ENCODE data around the gene DDX24. TPM values are rescaled to one million over a fixed set of nuclear protein-coding genes. Genes with fewer than 3 reads are reported as not detected.

DDX24 gene
- total and polyA plus RNA-seq, 9 of the 15 experiments (the other 6 are each of a cell fraction or from before 2014, with no cell fraction given), result 82.4 to 175 (median 122) TPM

- Histone ChIP-seq H3K9ac (ENCODE audit: insufficient read depth in 1 of 2, low read depth in 2 of 2, low read length in 2 of 2) (no peak overlapping the region), H3K4me3 (no peak overlapping the region), H3K27me3 (ENCODE audit: control insufficient read depth in 2 of 2, insufficient read depth in 2 of 2, low read length in 2 of 2) (peaks cover 0 to 4% of the 10 kb centered on the region in 2 experiments; a peak in 1 of 5 replicates), H3K27ac (ENCODE audit: extremely low read depth, low read depth, low read length) (no peak overlapping the region), H2AFZ (ENCODE audit: low read depth, low read length) (no peak overlapping the region), H3K9me1 (ENCODE audit: control insufficient read depth, insufficient read depth, low read length) (no peaks in the 10 kb centered on the region), H3K4me1 (replicated peaks in 1 of 2; ENCODE audit: control insufficient read depth in 2 of 2, insufficient read depth in 2 of 2, low read length in 2 of 2) (peaks cover 0 to 7% of the 10 kb centered on the region in 2 experiments; a peak in 1 of 5 replicates), H4K20me1 (replicated peaks; ENCODE audit: control insufficient read depth, insufficient read depth, low read length) (peaks cover 6% of the 10 kb centered on the region; the same call in 1 of the 2 replicates), H3K36me3 (ENCODE audit: control insufficient read depth, insufficient read depth, low read length) (no peaks in the 10 kb centered on the region), H3K4me2 (ENCODE audit: insufficient read depth, low read length) (no peak overlapping the region), H3K9me3 (replicated peaks; ENCODE audit: control insufficient read depth, insufficient read depth, low read depth, low read length) (no peaks in the 10 kb centered on the region), H3K79me2 (ENCODE audit: control insufficient read depth, insufficient read depth, low read length) (no peaks in the 10 kb centered on the region)
- DNase-seq (ENCODE audit: extremely low read depth in 1 of 4, low spot score in 3 of 4), result no peak
- BruUV-seq (replicated peaks), result no TSS peak
- POLR2A ChIA-PET, result interaction anchor here (0.6 to 1.4 kb wide), 3 partner anchors 8 to 27 kb away, joined by 3 to 5 read pairs (median 3); no protein-coding TSS in a partner anchor
- ATAC-seq, result no peak
- CTCF ChIA-PET (ENCODE audit: low intra/inter-chr PET ratio), result no interaction called here
- FAIRE-seq, result no peak
- in situ Hi-C loops (cut with MboI), result no loop called here
- TF ChIP-seq MITF (IDR thresholded peaks at IDR 0.05), result no peak
- 0 out of 2 replicates have a peak, but pooled peaks have one; percentile 16 for TF ChIP-seq JUND (IDR thresholded peaks at IDR 0.05; ENCODE audit: borderline replicate concordance, low read depth, low read length)
- TF ChIP-seq JUND (tag; IDR thresholded peaks at IDR 0.05; ENCODE audit: borderline replicate concordance, low read depth, low read length), result no peak
- TF ChIP-seq RFX7 (CRISPR knock-in tag; IDR thresholded peaks at IDR 0.05), result no peak
- TF ChIP-seq, protein P1, sequence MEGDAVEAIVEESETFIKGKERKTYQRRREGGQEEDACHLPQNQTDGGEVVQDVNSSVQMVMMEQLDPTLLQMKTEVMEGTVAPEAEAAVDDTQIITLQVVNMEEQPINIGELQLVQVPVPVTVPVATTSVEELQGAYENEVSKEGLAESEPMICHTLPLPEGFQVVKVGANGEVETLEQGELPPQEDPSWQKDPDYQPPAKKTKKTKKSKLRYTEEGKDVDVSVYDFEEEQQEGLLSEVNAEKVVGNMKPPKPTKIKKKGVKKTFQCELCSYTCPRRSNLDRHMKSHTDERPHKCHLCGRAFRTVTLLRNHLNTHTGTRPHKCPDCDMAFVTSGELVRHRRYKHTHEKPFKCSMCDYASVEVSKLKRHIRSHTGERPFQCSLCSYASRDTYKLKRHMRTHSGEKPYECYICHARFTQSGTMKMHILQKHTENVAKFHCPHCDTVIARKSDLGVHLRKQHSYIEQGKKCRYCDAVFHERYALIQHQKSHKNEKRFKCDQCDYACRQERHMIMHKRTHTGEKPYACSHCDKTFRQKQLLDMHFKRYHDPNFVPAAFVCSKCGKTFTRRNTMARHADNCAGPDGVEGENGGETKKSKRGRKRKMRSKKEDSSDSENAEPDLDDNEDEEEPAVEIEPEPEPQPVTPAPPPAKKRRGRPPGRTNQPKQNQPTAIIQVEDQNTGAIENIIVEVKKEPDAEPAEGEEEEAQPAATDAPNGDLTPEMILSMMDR (IDR thresholded peaks at IDR 0.05 in 2 of 3, conservative IDR thresholded peaks at IDR 0.05 in 1 of 3; ENCODE audit: insufficient read depth in 2 of 3, low read depth in 1 of 3, low read length in 3 of 3), result 0 out of 6 replicates have a peak, but pooled peaks of 1 of the 3 experiments have one; percentile 10
- peak; percentile 46 for TF ChIP-seq FOSL1 (tag; conservative IDR thresholded peaks at IDR 0.05)
- intact Hi-C loops (cut with micrococcal nuclease), result no loop called here
- 7% methylated on average over 3 of the region's 4 CpGs for WGBS (ENCODE audit: insufficient coverage, low coverage, missing lambda C conversion rate)
Observed at GRCh38 chr14:94028450-94028826, 52.6 kb downstream of the DDX24 start.
